ENCODE data around the gene PAX2.

Gene PAX2

GRCh38 chr10:100769481-100769880, 24.1 kb downstream of the PAX2 start:
- no peaks in the 10 kb centered on the region for H3K4me1 Mint-ChIP-seq (ENCODE audit: low read depth)
- no peaks in the 10 kb centered on the region for H3K36me3 Mint-ChIP-seq (ENCODE audit: low read depth)
- peaks cover 46% of the 10 kb centered on the region for H3K27me3 Mint-ChIP-seq
- intact Hi-C loops (cut with micrococcal nuclease): no loop called here
- no peaks in the 10 kb centered on the region for H3K9me3 Mint-ChIP-seq
- no peak overlapping the region for H3K4me3 Mint-ChIP-seq
- H3K27ac Mint-ChIP-seq: no peak overlapping the region

GRCh38 chr10:100773646-100774045, 28.3 kb downstream of the PAX2 start:
- Mint-ChIP-seq H3K4me3 (no peak overlapping the region), H3K9me3 (no peaks in the 10 kb centered on the region), H3K36me3 (ENCODE audit: low read depth) (no peaks in the 10 kb centered on the region), H3K4me1 (ENCODE audit: low read depth) (no peaks in the 10 kb centered on the region), H3K27ac (no peak overlapping the region), H3K27me3 (peaks cover 47% of the 10 kb centered on the region)
- intact Hi-C loops (cut with micrococcal nuclease): no loop called here

- Mint-ChIP-seq H3K9me3 (no peaks in the 10 kb centered on the region), H3K4me3 (no peak overlapping the region), H3K4me1 (ENCODE audit: low read depth) (no peaks in the 10 kb centered on the region), H3K36me3 (ENCODE audit: low read depth) (no peaks in the 10 kb centered on the region), H3K27me3 (peaks cover 49% of the 10 kb centered on the region), H3K27ac (no peak overlapping the region)
- intact Hi-C loops (cut with micrococcal nuclease): no loop called here
Observed at GRCh38 chr10:100774223-100774622, 28.8 kb downstream of the PAX2 start.

GRCh38 chr10:100774876-100775275, 29.5 kb downstream of the PAX2 start:
- peaks cover 50% of the 10 kb centered on the region for H3K27me3 Mint-ChIP-seq
- intact Hi-C loops (cut with micrococcal nuclease): no loop called here
- H3K27ac Mint-ChIP-seq: no peak overlapping the region
- no peaks in the 10 kb centered on the region for H3K9me3 Mint-ChIP-seq
- H3K36me3 Mint-ChIP-seq (ENCODE audit: low read depth): no peaks in the 10 kb centered on the region
- no peak overlapping the region for H3K4me3 Mint-ChIP-seq
- H3K4me1 Mint-ChIP-seq (ENCODE audit: low read depth): no peaks in the 10 kb centered on the region

GRCh38 chr10:100775386-100775785, 30.0 kb downstream of the PAX2 start:
- Mint-ChIP-seq H3K4me3 (no peak overlapping the region), H3K4me1 (ENCODE audit: low read depth) (no peaks in the 10 kb centered on the region), H3K9me3 (no peaks in the 10 kb centered on the region), H3K36me3 (ENCODE audit: low read depth) (no peaks in the 10 kb centered on the region), H3K27me3 (peaks cover 48% of the 10 kb centered on the region), H3K27ac (no peak overlapping the region)
- intact Hi-C loops (cut with micrococcal nuclease): no loop called here

- intact Hi-C loops (cut with micrococcal nuclease): no loop called here
- Mint-ChIP-seq H3K27me3 (peaks cover 47% of the 10 kb centered on the region), H3K4me3 (no peak overlapping the region), H3K4me1 (ENCODE audit: low read depth) (no peaks in the 10 kb centered on the region), H3K27ac (no peak overlapping the region), H3K36me3 (ENCODE audit: low read depth) (no peaks in the 10 kb centered on the region), H3K9me3 (no peaks in the 10 kb centered on the region)
Observed at GRCh38 chr10:100775871-100776270, 30.5 kb downstream of the PAX2 start.

GRCh38 chr10:100776671-100777070, 31.3 kb downstream of the PAX2 start:
- Mint-ChIP-seq H3K27me3 (peaks cover 46% of the 10 kb centered on the region), H3K27ac (no peak overlapping the region), H3K4me3 (no peak overlapping the region), H3K4me1 (ENCODE audit: low read depth) (no peaks in the 10 kb centered on the region), H3K36me3 (ENCODE audit: low read depth) (no peaks in the 10 kb centered on the region), H3K9me3 (no peaks in the 10 kb centered on the region)
- intact Hi-C loops (cut with micrococcal nuclease): no loop called here

GRCh38 chr10:100779329-100779728, 33.9 kb downstream of the PAX2 start:
- H3K4me3 Mint-ChIP-seq: no peak overlapping the region
- no peaks in the 10 kb centered on the region for H3K36me3 Mint-ChIP-seq (ENCODE audit: low read depth)
- H3K27ac Mint-ChIP-seq: no peak overlapping the region
- no peaks in the 10 kb centered on the region for H3K4me1 Mint-ChIP-seq (ENCODE audit: low read depth)
- no peaks in the 10 kb centered on the region for H3K9me3 Mint-ChIP-seq
- intact Hi-C loops (cut with micrococcal nuclease): no loop called here
- H3K27me3 Mint-ChIP-seq: peaks cover 42% of the 10 kb centered on the region

- no peaks in the 10 kb centered on the region for H3K9me3 Mint-ChIP-seq
- H3K4me3 Mint-ChIP-seq: no peak overlapping the region
- H3K4me1 Mint-ChIP-seq (ENCODE audit: low read depth): no peaks in the 10 kb centered on the region
- no peak overlapping the region for H3K27ac Mint-ChIP-seq
- H3K27me3 Mint-ChIP-seq: peaks cover 34% of the 10 kb centered on the region
- intact Hi-C loops (cut with micrococcal nuclease): no loop called here
- H3K36me3 Mint-ChIP-seq (ENCODE audit: low read depth): no peaks in the 10 kb centered on the region
Observed at GRCh38 chr10:100780324-100780723, 34.9 kb downstream of the PAX2 start.

- Mint-ChIP-seq H3K36me3 (ENCODE audit: low read depth) (no peaks in the 10 kb centered on the region), H3K4me3 (no peak overlapping the region), H3K27ac (no peak overlapping the region), H3K9me3 (no peaks in the 10 kb centered on the region), H3K27me3 (peaks cover 30% of the 10 kb centered on the region), H3K4me1 (ENCODE audit: low read depth) (no peaks in the 10 kb centered on the region)
- intact Hi-C loops (cut with micrococcal nuclease): no loop called here
Observed at GRCh38 chr10:100781145-100781665, 35.8 kb downstream of the PAX2 start.

GRCh38 chr10:100782461-100783244, 37.3 kb downstream of the PAX2 start:
- no peaks in the 10 kb centered on the region for H3K4me1 Mint-ChIP-seq (ENCODE audit: low read depth)
- H3K36me3 Mint-ChIP-seq (ENCODE audit: low read depth): no peaks in the 10 kb centered on the region
- intact Hi-C loops (cut with micrococcal nuclease): no loop called here
- H3K4me3 Mint-ChIP-seq: no peak overlapping the region
- H3K27ac Mint-ChIP-seq: no peak overlapping the region
- peaks cover 36% of the 10 kb centered on the region for H3K27me3 Mint-ChIP-seq
- no peaks in the 10 kb centered on the region for H3K9me3 Mint-ChIP-seq

GRCh38 chr10:100784126-100784525, 38.7 kb downstream of the PAX2 start:
- no peaks in the 10 kb centered on the region for H3K36me3 Mint-ChIP-seq (ENCODE audit: low read depth)
- no peaks in the 10 kb centered on the region for H3K9me3 Mint-ChIP-seq
- no peak overlapping the region for H3K4me3 Mint-ChIP-seq
- intact Hi-C loops (cut with micrococcal nuclease): no loop called here
- peaks cover 42% of the 10 kb centered on the region for H3K27me3 Mint-ChIP-seq
- no peaks in the 10 kb centered on the region for H3K4me1 Mint-ChIP-seq (ENCODE audit: low read depth)
- no peak overlapping the region for H3K27ac Mint-ChIP-seq

GRCh38 chr10:100786591-100786990, 41.2 kb downstream of the PAX2 start:
- intact Hi-C loops (cut with micrococcal nuclease): no loop called here
- Mint-ChIP-seq H3K36me3 (ENCODE audit: low read depth) (no peaks in the 10 kb centered on the region), H3K9me3 (no peaks in the 10 kb centered on the region), H3K4me3 (no peak overlapping the region), H3K27ac (no peak overlapping the region), H3K4me1 (ENCODE audit: low read depth) (no peaks in the 10 kb centered on the region), H3K27me3 (peaks cover 47% of the 10 kb centered on the region)

GRCh38 chr10:100788002-100788903, 42.9 kb downstream of the PAX2 start:
- no peaks in the 10 kb centered on the region for H3K36me3 Mint-ChIP-seq (ENCODE audit: low read depth)
- no peaks in the 10 kb centered on the region for H3K4me1 Mint-ChIP-seq (ENCODE audit: low read depth)
- no peaks in the 10 kb centered on the region for H3K9me3 Mint-ChIP-seq
- H3K4me3 Mint-ChIP-seq: no peak overlapping the region
- peaks cover 56% of the 10 kb centered on the region for H3K27me3 Mint-ChIP-seq
- H3K27ac Mint-ChIP-seq: no peak overlapping the region
- intact Hi-C loops (cut with micrococcal nuclease): no loop called here
